GM21825 (cell line): Measurements from ENCODE around the gene KNDC1.

Experiments
- ATAC-seq: cut with Tn5 transposase; IDR thresholded peaks from one replicate; pipeline ENCODE4 v1.9.1; 2021; ENCODE audit warnings: mild to moderate bottlenecking, moderate library complexity; ENCODE audit not compliant: unreplicated experiment

Gene KNDC1

GRCh38 chr10:133202778-133203651 lies 43.0 kb downstream of the KNDC1 start:
- no peak for ATAC-seq

GRCh38 chr10:133203652-133204195 lies 43.7 kb downstream of the KNDC1 start:
- no peak for ATAC-seq

GRCh38 chr10:133204226-133205015 lies 44.4 kb downstream of the KNDC1 start:
- ATAC-seq: no peak

GRCh38 chr10:133205146-133205545 lies 45.1 kb downstream of the KNDC1 start:
- ATAC-seq: no peak

GRCh38 chr10:133206356-133207040 lies 46.5 kb downstream of the KNDC1 start:
- ATAC-seq: no peak

- no peak for ATAC-seq
Measured at GRCh38 chr10:133207041-133207600, 47.1 kb downstream of the KNDC1 start.

- no peak for ATAC-seq
Measured at GRCh38 chr10:133207627-133208026, 47.6 kb downstream of the KNDC1 start.

- ATAC-seq: no peak
Measured at GRCh38 chr10:133208466-133208865, 48.4 kb downstream of the KNDC1 start.

- no peak for ATAC-seq
Measured at GRCh38 chr10:133209117-133209516, 49.1 kb downstream of the KNDC1 start.

- ATAC-seq: no peak
Measured at GRCh38 chr10:133209641-133210040, 49.6 kb downstream of the KNDC1 start.

- ATAC-seq: no peak
Measured at GRCh38 chr10:133210398-133211140, 50.5 kb downstream of the KNDC1 start.

GRCh38 chr10:133211141-133211830 lies 51.3 kb downstream of the KNDC1 start:
- ATAC-seq: no peak

GRCh38 chr10:133211959-133212852 lies 52.2 kb downstream of the KNDC1 start:
- ATAC-seq: no peak

- no peak for ATAC-seq
Measured at GRCh38 chr10:133212853-133213494, 53.0 kb downstream of the KNDC1 start.

GRCh38 chr10:133213641-133214467 lies 53.8 kb downstream of the KNDC1 start:
- no peak for ATAC-seq

GRCh38 chr10:133214468-133215410 lies 54.7 kb downstream of the KNDC1 start:
- no peak for ATAC-seq
